IMR-90 (cell line): ENCODE results near the gene SAMD4B. TPM values are rescaled to one million over a fixed set of nuclear protein-coding genes. Genes with fewer than 3 reads are reported as not detected.

ENCODE experiments used
- ATAC-seq: fragments of 200-7000 bp; cut with Tn5 transposase; 2 replicates; pipeline ENCODE4 v1.9.1; 2020; ENCODE audit warnings: low read depth, mild to moderate bottlenecking, moderate library complexity
- BruUV-seq: library from RNA; stranded (reverse); fragments of 400-500 nt; replicated peaks from 2 replicates; lab custom pipeline; 2021; lab: Mats Ljungman, UMichigan
- CTCF ChIA-PET: fragments of 300-600 bp; formaldehyde crosslinking; extraction: SDS; loops from one replicate; lab custom pipeline; 2021; ENCODE audit warnings: antibody characterized with exemption; lab: Yijun Ruan, JAX
- POLR2A ChIA-PET: fragments of 300-600 bp; sonication (Branson Sonifier 250); formaldehyde crosslinking; loops from one replicate; lab custom pipeline; 2022; ENCODE audit warnings: antibody characterized with exemption; ENCODE audit not compliant: unreplicated experiment; lab: Charles Lee
- DNase-seq: peaks from one replicate; pipeline ENCODE4 v3.0.0; 2013
- H2AFZ ChIP-seq: replicated peaks from 2 replicates; pipeline ENCODE3; 2013; ENCODE audit warnings: low read length, mild to moderate bottlenecking; ENCODE audit not compliant: poor library complexity
- H2AK5ac ChIP-seq: 2 replicates; pipeline ENCODE4 v1.6.1; 2013; ENCODE audit warnings: low read depth, low read length, inconsistent platforms
- H2AK9ac ChIP-seq: replicated peaks from 2 replicates; pipeline ENCODE3; 2013; ENCODE audit warnings: mild to moderate bottlenecking, low read depth, low read length, moderate library complexity; ENCODE audit not compliant: poor library complexity
- H2BK120ac ChIP-seq: 2 replicates; pipeline ENCODE4 v1.6.1; 2013; ENCODE audit warnings: low read depth, low read length, inconsistent platforms
- H2BK15ac ChIP-seq: 3 replicates; pipeline ENCODE4 v1.6.1; 2013; ENCODE audit warnings: low read depth, low read length, inconsistent platforms
- H2BK20ac ChIP-seq: 2 replicates; pipeline ENCODE4 v1.6.1; 2013; ENCODE audit warnings: low read depth, mild to moderate bottlenecking, inconsistent platforms, low read length, moderate library complexity
- H2BK5ac ChIP-seq: 2 replicates; pipeline ENCODE4 v1.6.1; 2013; ENCODE audit warnings: mild to moderate bottlenecking, low read depth, low read length, inconsistent platforms; ENCODE audit not compliant: poor library complexity, severe bottlenecking
- H3K14ac ChIP-seq: replicated peaks from 2 replicates; pipeline ENCODE4 v1.6.1; 2013; ENCODE audit warnings: low read depth, low read length, inconsistent platforms
- H3K18ac ChIP-seq: 2 replicates; pipeline ENCODE4 v1.6.1; 2013; ENCODE audit warnings: low read depth, low read length, control low read depth
- H3K23ac ChIP-seq: 2 replicates; pipeline ENCODE4 v1.6.1; 2013; ENCODE audit warnings: low read depth, low read length, inconsistent platforms
- H3K27ac ChIP-seq: 2 replicates; pipeline ENCODE4 v1.5.1; 2013; ENCODE audit warnings: mild to moderate bottlenecking, control low read depth, low read length; ENCODE audit not compliant: insufficient read depth
- H3K27me3 ChIP-seq: 2 replicates; pipeline ENCODE4 v1.6.1; 2013; ENCODE audit warnings: low read length; ENCODE audit not compliant: control insufficient read depth, insufficient read depth
- H3K36me3 ChIP-seq: 2 replicates; pipeline ENCODE4 v1.6.1; 2013; ENCODE audit warnings: low read length, mixed read lengths; ENCODE audit not compliant: control insufficient read depth, insufficient read depth
- H3K4ac ChIP-seq: 2 replicates; pipeline ENCODE4 v1.6.1; 2013; ENCODE audit warnings: low read depth, low read length, inconsistent platforms
- H3K4me1 ChIP-seq: 2 replicates; pipeline ENCODE4 v1.6.1; 2013; ENCODE audit warnings: low read length, mixed read lengths; ENCODE audit not compliant: control insufficient read depth, insufficient read depth
- H3K4me2 ChIP-seq: 2 replicates; pipeline ENCODE4 v1.6.1; 2013; ENCODE audit warnings: low read depth, mild to moderate bottlenecking, control low read depth, low read length, moderate library complexity
- H3K4me3 ChIP-seq: 2 replicates; pipeline ENCODE4 v1.5.1; 2013; ENCODE audit warnings: low read depth, mild to moderate bottlenecking, control low read depth, low read length, moderate library complexity; ENCODE audit not compliant: insufficient read depth
- H3K56ac ChIP-seq: 2 replicates; pipeline ENCODE4 v1.6.1; 2013; ENCODE audit warnings: low read length, inconsistent platforms; ENCODE audit not compliant: insufficient read depth; ENCODE audit errors: extremely low read depth
- H3K79me1 ChIP-seq, 2 experiments: 2 replicates each; pipeline ENCODE4 v1.6.1; 2013; ENCODE audit warnings: low read length in 2 of 2, inconsistent platforms in 1 of 2, low read depth in 1 of 2
- H3K9ac ChIP-seq: 2 replicates; pipeline ENCODE4 v1.6.1; 2013; ENCODE audit warnings: low read depth, low read length, control low read depth
- H3K9me1 ChIP-seq: 2 replicates; pipeline ENCODE4 v1.6.1; 2013; ENCODE audit warnings: low read length, inconsistent platforms; ENCODE audit not compliant: insufficient read depth
- H3K9me3 ChIP-seq: 2 replicates; pipeline ENCODE4 v1.6.1; 2013; ENCODE audit warnings: low read length; ENCODE audit not compliant: control insufficient read depth, insufficient read depth
- H4K20me1 ChIP-seq: 2 replicates; pipeline ENCODE4 v1.6.1; 2013; ENCODE audit warnings: low read length, inconsistent platforms; ENCODE audit not compliant: insufficient read depth
- H4K5ac ChIP-seq: 2 replicates; pipeline ENCODE4 v1.6.1; 2013; ENCODE audit warnings: mild to moderate bottlenecking, low read depth, low read length, control low read depth
- H4K8ac ChIP-seq, 2 experiments: 2 replicates each; pipeline ENCODE4 v1.6.1; 2013; ENCODE audit warnings: low read depth in 2 of 2, low read length in 2 of 2, control low read depth in 1 of 2, inconsistent platforms in 1 of 2
- H4K91ac ChIP-seq: 2 replicates; pipeline ENCODE4 v1.6.1; 2013; ENCODE audit warnings: low read depth, low read length, inconsistent platforms; ENCODE audit not compliant: insufficient read depth
- BHLHE40 ChIP-seq: fragments of 150-350 bp; IDR thresholded peaks from 2 replicates; pipeline ENCODE4 v1.6.1; 2016; ENCODE audit warnings: mild to moderate bottlenecking, low read depth, low read length
- CEBPB ChIP-seq: IDR thresholded peaks from 2 replicates; pipeline ENCODE4 v1.6.1; 2012; ENCODE audit warnings: low read depth, low read length, improper control_type of control experiment
- CHD1 ChIP-seq: IDR thresholded peaks from 2 replicates; pipeline ENCODE4 v1.6.1; 2012; ENCODE audit warnings: low read depth, low read length, improper control_type of control experiment
- FOS ChIP-seq: fragments of 150-350 bp; IDR thresholded peaks from 2 replicates; pipeline ENCODE4 v1.6.1; 2016; ENCODE audit warnings: low read depth, low read length
- MAZ ChIP-seq: IDR thresholded peaks from 2 replicates; pipeline ENCODE4 v1.6.1; 2012; ENCODE audit warnings: low read depth, mild to moderate bottlenecking, low read length, improper control_type of control experiment, moderate library complexity, borderline replicate concordance
- MXI1 ChIP-seq: IDR thresholded peaks from 2 replicates; pipeline ENCODE4 v1.6.1; 2012; ENCODE audit warnings: low read depth, mild to moderate bottlenecking, low read length, moderate library complexity, borderline replicate concordance
- NFE2L2 ChIP-seq: fragments of 150-350 bp; IDR thresholded peaks from 2 replicates; pipeline ENCODE4 v1.6.1; 2016; ENCODE audit warnings: low read depth, mild to moderate bottlenecking, low read length
- RAD21 ChIP-seq: IDR thresholded peaks from 2 replicates; pipeline ENCODE4 v1.6.1; 2012; ENCODE audit warnings: low read length, improper control_type of control experiment
- RCOR1 ChIP-seq: IDR thresholded peaks from 2 replicates; pipeline ENCODE4 v1.6.1; 2012; ENCODE audit warnings: mild to moderate bottlenecking, low read length, improper control_type of control experiment; ENCODE audit not compliant: insufficient replicate concordance
- RFX5 ChIP-seq: IDR thresholded peaks from 2 replicates; pipeline ENCODE4 v1.8.0; 2012; ENCODE audit warnings: low read depth, mild to moderate bottlenecking, low read length, moderate library complexity
- SMC3 ChIP-seq: fragments of 150-350 bp; IDR thresholded peaks from 2 replicates; pipeline ENCODE4 v1.6.1; 2016; ENCODE audit warnings: low read depth, mild to moderate bottlenecking, antibody characterized with exemption, low read length, moderate library complexity
- USF2 ChIP-seq: fragments of 150-350 bp; IDR thresholded peaks from 2 replicates; pipeline ENCODE4 v1.6.1; 2017; ENCODE audit warnings: mild to moderate bottlenecking, antibody characterized with exemption, low read length, low read depth
- WGBS, 2 experiments: methylation state at CpG; one replicate each; pipeline versions ENCODE4 v1.1.5 to v1.1.7; 2013; ENCODE audit warnings: missing lambda C conversion rate in 2 of 2; ENCODE audit not compliant: insufficient read length in 1 of 2; ENCODE audit errors: extremely low coverage in 2 of 2; 5-methylcytosine and 5-hydroxymethylcytosine counted together
- dilution Hi-C: fragments of 300-500 bp; cut with HindIII; formaldehyde crosslinking; loops from one replicate; pipeline ENCODE4 v1.14.3; 2018; ENCODE audit warnings: low sequenced_read_pairs; ENCODE audit not compliant: unreplicated experiment
- in situ Hi-C: fragments of 300-500 bp; cut with MboI; formaldehyde crosslinking; loops from 3 replicates; pipeline ENCODE4 v1.14.3; 2019; ENCODE audit warnings: low sequenced_read_pairs, inconsistent platforms, mixed read lengths
- intact Hi-C: fragments of 100-400 bp; cut with micrococcal nuclease; formaldehyde crosslinking; loops from 2 replicates; pipeline ENCODE4 v1.10.0; 2022
- polyA plus RNA-seq, 3 experiments: library from polyadenylated mRNA; depleted of rRNA; stranded (reverse); fragments of >200 nt; gene quantifications; 2 replicates each; pipeline ENCODE4 v1.2.3, GENCODE V29; 2012; ENCODE audit warnings: low replicate concordance in 1 of 3
- total RNA-seq: library from RNA; depleted of rRNA; stranded (reverse); fragments of >200 nt; gene quantifications from 2 replicates; pipeline ENCODE4 v1.2.3, GENCODE V29; 2012
- TF ChIP-seq, protein P1 (sequence below): conservative IDR thresholded peaks from 2 replicates; pipeline ENCODE4 v1.5.1; 2012; ENCODE audit warnings: mild to moderate bottlenecking, low read depth, low read length, improper control_type of control experiment

SAMD4B gene
- total and polyA plus RNA-seq, 2 of the 4 experiments (the other 2 are of a cell fraction): 18.3 to 97.2 TPM

GRCh38 chr19:39333507-39333906, 8.7 kb upstream of the SAMD4B start:
- no peak for DNase-seq
- Histone ChIP-seq H2BK120ac (no peak overlapping the region), H3K9ac (no peak overlapping the region), H3K23ac (no peak overlapping the region), H3K27ac (no peak overlapping the region), H3K4me3 (no peak overlapping the region), H4K91ac (no peak overlapping the region), H4K20me1 (no peaks in the 10 kb centered on the region), H3K4me2 (no peak overlapping the region), H2BK5ac (no peak overlapping the region), H3K9me3 (no peaks in the 10 kb centered on the region), H2AK5ac (no peak overlapping the region), H3K9me1 (no peaks in the 10 kb centered on the region), H3K4me1 (no peaks in the 10 kb centered on the region), H4K5ac (no peak overlapping the region), H3K18ac (no peak overlapping the region), H2AFZ (no peak overlapping the region), H3K56ac (no peak overlapping the region), H3K27me3 (peaks cover 8% of the 10 kb centered on the region; the same call in 1 of the 2 replicates), H2BK15ac (no peak overlapping the region), H3K36me3 (no peaks in the 10 kb centered on the region), H3K4ac (no peak overlapping the region), H2AK9ac (no peak overlapping the region), H4K8ac (no peak overlapping the region), H3K79me1 (no peaks in the 10 kb centered on the region), H3K14ac (no peak overlapping the region), H2BK20ac (no peak overlapping the region)
- dilution Hi-C loops (no loop called here), in situ Hi-C loops (no loop called here), intact Hi-C loops (no loop called here)
- TF ChIP-seq, protein P1, sequence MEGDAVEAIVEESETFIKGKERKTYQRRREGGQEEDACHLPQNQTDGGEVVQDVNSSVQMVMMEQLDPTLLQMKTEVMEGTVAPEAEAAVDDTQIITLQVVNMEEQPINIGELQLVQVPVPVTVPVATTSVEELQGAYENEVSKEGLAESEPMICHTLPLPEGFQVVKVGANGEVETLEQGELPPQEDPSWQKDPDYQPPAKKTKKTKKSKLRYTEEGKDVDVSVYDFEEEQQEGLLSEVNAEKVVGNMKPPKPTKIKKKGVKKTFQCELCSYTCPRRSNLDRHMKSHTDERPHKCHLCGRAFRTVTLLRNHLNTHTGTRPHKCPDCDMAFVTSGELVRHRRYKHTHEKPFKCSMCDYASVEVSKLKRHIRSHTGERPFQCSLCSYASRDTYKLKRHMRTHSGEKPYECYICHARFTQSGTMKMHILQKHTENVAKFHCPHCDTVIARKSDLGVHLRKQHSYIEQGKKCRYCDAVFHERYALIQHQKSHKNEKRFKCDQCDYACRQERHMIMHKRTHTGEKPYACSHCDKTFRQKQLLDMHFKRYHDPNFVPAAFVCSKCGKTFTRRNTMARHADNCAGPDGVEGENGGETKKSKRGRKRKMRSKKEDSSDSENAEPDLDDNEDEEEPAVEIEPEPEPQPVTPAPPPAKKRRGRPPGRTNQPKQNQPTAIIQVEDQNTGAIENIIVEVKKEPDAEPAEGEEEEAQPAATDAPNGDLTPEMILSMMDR: no peak
- TF ChIP-seq RCOR1 (no peak), RFX5 (no peak), SMC3 (no peak), BHLHE40 (no peak), MXI1 (no peak), MAZ (no peak), NFE2L2 (no peak), USF2 (no peak), RAD21 (no peak), CHD1 (no peak), FOS (no peak), CEBPB (no peak)
- ChIA-PET POLR2A (no interaction called here), CTCF (no interaction called here)
- WGBS, 2 experiments: 100% methylated on average over 3 of the region's 6 CpGs; no CpG with 5 or more reads in 1 of the 2 experiments
- ATAC-seq: no peak
- no TSS peak for BruUV-seq
